IPS DF 6.9 (cell line): Measurements from ENCODE around the gene TRIP10.
A peak's percentile ranks its signal among the peaks of the same experiment; 100 is the strongest.

Experiments used
- DNase-seq: peaks from one replicate; pipeline ENCODE4 v3.0.0-alpha.2; 2013; ENCODE audit warnings: low read depth, low spot score
- H3K27ac ChIP-seq: one replicate; pipeline ENCODE4 v1.5.1; 2013; ENCODE audit warnings: low read length, control low read depth
- H3K27me3 ChIP-seq: 2 replicates; pipeline ENCODE4 v1.6.1; 2013; ENCODE audit warnings: mild to moderate bottlenecking, low read length; ENCODE audit not compliant: control insufficient read depth, insufficient read depth
- H3K36me3 ChIP-seq: 2 replicates; pipeline ENCODE4 v1.6.1; 2013; ENCODE audit warnings: low read length; ENCODE audit not compliant: control insufficient read depth, insufficient read depth
- H3K4me1 ChIP-seq: 2 replicates; pipeline ENCODE4 v1.6.1; 2013; ENCODE audit warnings: low read length; ENCODE audit not compliant: control insufficient read depth, insufficient read depth
- H3K4me3 ChIP-seq: 2 replicates; pipeline ENCODE4 v1.5.1; 2013; ENCODE audit warnings: mild to moderate bottlenecking, low read length
- H3K9me3 ChIP-seq: 2 replicates; pipeline ENCODE4 v1.6.1; 2013; ENCODE audit warnings: low read length, inconsistent platforms; ENCODE audit not compliant: control insufficient read depth, insufficient read depth
- WGBS: extraction: QIAGEN DNeasy Blood & Tissue Kit; methylation state at CpG from one replicate; pipeline ENCODE4 v1.1.7; 2013; ENCODE audit warnings: mixed read lengths, missing lambda C conversion rate; ENCODE audit not compliant: insufficient read length, insufficient coverage; 5-methylcytosine and 5-hydroxymethylcytosine counted together

The TRIP10 gene

DNA sequence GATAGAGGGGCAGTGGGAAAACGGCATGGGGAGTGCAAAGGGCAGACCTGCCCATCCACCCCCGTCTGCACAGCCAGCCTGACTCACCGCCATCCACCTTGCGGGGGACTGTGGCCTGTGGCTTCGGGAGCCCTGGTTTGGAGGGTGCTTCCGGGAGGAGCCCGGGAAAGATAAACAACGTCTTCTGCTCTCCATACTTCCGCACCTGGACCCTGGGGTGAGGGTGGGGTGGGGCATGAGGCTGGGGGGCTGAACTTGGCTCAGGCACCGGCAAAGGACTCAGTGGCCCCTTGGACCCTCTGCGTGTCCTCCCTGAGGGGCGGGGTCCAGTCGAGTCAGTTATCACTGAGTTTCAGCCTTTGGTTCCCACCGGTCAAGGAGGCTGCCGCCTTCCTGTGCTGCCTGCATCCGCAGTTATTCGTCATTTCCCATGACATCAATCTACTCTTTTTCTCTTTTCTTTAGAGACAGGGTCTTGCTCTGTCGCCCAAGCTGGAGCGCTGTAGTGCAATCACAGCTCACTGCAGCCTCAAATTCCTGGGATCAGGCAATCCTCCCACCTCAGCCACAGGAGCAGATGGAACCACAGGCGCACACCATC is 5.3 kb upstream of the TRIP10 start:
- WGBS, result no CpG with 5 or more reads among the region's 20 CpGs
- H3K36me3 ChIP-seq, result peaks cover 7% of the 10 kb centered on the region
- H3K27ac ChIP-seq, result no peak overlapping the region
- H3K4me3 ChIP-seq, result no peak overlapping the region
- H3K27me3 ChIP-seq, result no peaks in the 10 kb centered on the region
- no peaks in the 10 kb centered on the region for H3K9me3 ChIP-seq
- peaks cover 6% of the 10 kb centered on the region for H3K4me1 ChIP-seq
- no peak for DNase-seq

DNA sequence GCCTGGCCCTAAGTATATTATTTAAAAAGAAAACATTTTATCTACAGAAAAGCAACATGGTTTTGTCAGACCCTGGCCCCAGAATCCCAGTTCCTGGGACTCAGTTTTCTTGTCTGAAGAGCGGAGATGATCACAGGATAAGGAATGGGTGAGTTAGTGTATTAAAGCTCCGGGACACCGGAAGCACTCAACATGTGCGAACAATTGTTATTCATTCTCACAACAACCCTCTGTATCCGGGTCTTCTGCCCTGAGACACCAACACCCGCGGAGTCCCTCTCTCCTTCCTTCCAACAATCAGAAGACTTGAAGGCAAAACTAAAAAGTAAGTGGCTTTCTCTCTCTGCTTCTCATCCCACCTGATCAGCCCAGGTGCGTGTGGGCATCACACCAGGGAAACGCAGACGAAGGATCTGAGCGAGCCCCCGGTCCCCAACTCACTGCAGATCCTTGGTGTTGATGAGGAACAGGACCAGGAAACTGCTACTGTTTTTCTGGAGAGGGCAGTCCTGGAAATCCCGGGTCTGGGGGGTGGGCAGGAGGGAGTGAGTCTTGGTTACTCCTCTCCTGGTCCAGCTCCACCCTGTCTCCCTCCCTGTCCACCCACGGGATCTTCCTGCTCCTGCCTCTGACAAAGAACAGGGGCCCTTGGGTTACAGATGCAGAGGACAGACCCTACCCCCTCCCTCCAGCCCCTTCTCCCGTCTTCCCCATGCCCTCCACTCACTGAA is 4.1 kb upstream of the TRIP10 start:
- Histone ChIP-seq H3K4me1 (peaks cover 6% of the 10 kb centered on the region), H3K9me3 (no peaks in the 10 kb centered on the region), H3K27me3 (no peaks in the 10 kb centered on the region), H3K36me3 (peaks cover 7% of the 10 kb centered on the region), H3K27ac (no peak overlapping the region), H3K4me3 (no peak overlapping the region)
- no peak for DNase-seq
- no CpG with 5 or more reads among the region's 15 CpGs for WGBS

DNA sequence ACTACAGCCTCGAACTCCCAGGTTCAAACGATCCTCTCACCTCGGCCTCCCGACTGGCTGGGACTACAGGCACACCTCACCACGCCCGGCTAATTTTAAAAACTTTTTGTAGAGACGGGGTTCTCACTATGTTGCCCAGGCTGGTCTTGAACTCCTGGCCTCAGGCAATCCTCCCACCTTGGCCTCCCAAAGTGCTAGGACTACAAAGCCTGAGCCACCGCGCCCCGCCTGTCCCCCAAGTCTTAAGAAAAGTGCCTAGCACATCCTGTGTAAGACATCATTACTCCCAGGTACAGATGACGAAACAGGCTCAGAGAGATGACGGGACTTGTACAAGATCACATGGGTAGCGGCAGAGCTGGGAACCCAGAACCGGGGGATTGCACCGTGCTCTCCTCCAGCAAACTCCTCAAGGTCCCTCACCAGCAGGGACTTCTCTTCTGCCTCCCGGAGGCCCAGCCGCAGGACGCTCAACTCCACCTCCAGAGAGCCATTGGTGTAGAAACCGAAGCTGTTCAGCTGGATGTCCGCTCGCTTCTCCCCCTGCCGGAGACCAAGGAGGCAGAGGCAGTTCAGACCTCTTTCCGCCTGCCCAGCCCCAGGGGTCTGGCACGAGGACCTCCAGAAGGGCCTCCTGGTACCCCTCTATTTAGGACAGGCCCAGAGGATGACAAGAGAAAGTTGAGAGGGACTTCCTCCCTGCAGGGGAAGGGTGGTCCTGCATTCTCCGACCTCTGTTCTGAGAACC is 3.1 kb upstream of the TRIP10 start:
- no peaks in the 10 kb centered on the region for H3K9me3 ChIP-seq
- H3K27me3 ChIP-seq, result no peaks in the 10 kb centered on the region
- no CpG with 5 or more reads among the region's 25 CpGs for WGBS
- peak overlapping the region; percentile 67 for H3K4me3 ChIP-seq
- DNase-seq, result no peak
- no peak overlapping the region for H3K27ac ChIP-seq
- peaks cover 6% of the 10 kb centered on the region; the same call in 1 of the 2 replicates for H3K4me1 ChIP-seq
- H3K36me3 ChIP-seq, result peaks cover 5% of the 10 kb centered on the region

DNA sequence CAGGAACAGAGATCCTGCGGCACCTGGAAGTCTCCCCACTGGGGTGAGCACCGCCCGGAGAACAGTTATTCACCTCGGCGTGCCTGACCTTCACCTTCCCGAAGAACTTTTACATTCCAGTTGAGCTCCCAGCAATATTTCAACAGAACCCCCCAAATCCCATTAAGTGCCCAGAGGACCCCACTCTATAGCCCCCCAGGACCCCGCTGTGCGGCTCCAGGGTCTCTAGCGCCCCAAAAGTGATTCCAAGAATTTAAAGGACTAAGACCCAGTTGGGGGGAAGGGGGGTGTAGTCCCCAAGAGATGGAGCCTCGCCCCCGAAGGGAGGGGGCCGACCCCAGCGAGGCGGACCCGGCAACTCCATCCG is 2.6 kb upstream of the TRIP10 start:
- Histone ChIP-seq H3K27me3 (no peaks in the 10 kb centered on the region), H3K9me3 (no peaks in the 10 kb centered on the region), H3K4me1 (peaks cover 6% of the 10 kb centered on the region; the same call in 1 of the 2 replicates), H3K4me3 (peak overlapping the region; percentile 67), H3K27ac (no peak overlapping the region), H3K36me3 (peaks cover 2% of the 10 kb centered on the region)
- no CpG with 5 or more reads among the region's 16 CpGs for WGBS
- DNase-seq, result no peak

DNA sequence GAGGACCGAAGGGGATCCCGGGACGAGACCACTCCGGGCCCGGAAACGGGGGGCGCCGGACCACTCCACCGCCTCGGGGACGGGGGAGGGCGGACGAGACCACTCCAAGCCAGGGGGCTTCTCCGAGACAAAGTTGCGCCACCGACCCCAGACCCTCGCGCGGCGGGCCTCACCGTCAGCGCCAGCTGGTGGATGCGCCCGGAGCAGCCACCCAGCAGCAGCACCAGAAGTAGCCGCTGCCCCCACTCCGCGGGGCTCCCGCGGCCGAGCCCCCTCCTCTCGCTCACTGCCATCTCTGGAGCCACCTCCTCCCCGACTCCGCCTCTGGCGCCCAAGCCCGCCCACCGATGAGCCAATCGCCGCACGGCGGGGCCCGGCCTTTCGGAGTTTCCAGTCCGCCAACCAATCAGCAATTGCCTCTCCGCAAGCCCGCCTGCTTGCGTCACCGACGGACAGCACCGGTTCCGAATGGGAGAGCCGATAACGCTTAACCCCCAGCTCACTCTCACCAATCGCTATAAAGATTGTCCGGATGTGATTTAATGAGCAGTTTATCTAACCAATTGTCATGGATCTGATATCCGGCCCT is 2.1 kb upstream of the TRIP10 start, which contains the start of gene GPR108:
Gene GPR108, minus strand, starts transcription at position 297 of the 589 bp plus-strand sequence. Its CDS starts 4 bp downstream, at position 293.
- no CpG with 5 or more reads among the region's 55 CpGs for WGBS
- no peaks in the 10 kb centered on the region for H3K9me3 ChIP-seq
- H3K36me3 ChIP-seq, result no peaks in the 10 kb centered on the region
- DNase-seq, result peak; percentile 99
- peak within 1 kb of the TSS; percentile 67 for H3K4me3 ChIP-seq
- H3K27ac ChIP-seq, result no peak within 1 kb of the TSS
- peaks cover 6% of the 10 kb centered on the region; the same call in 1 of the 2 replicates for H3K4me1 ChIP-seq
- H3K27me3 ChIP-seq, result no peaks in the 10 kb centered on the region

DNA sequence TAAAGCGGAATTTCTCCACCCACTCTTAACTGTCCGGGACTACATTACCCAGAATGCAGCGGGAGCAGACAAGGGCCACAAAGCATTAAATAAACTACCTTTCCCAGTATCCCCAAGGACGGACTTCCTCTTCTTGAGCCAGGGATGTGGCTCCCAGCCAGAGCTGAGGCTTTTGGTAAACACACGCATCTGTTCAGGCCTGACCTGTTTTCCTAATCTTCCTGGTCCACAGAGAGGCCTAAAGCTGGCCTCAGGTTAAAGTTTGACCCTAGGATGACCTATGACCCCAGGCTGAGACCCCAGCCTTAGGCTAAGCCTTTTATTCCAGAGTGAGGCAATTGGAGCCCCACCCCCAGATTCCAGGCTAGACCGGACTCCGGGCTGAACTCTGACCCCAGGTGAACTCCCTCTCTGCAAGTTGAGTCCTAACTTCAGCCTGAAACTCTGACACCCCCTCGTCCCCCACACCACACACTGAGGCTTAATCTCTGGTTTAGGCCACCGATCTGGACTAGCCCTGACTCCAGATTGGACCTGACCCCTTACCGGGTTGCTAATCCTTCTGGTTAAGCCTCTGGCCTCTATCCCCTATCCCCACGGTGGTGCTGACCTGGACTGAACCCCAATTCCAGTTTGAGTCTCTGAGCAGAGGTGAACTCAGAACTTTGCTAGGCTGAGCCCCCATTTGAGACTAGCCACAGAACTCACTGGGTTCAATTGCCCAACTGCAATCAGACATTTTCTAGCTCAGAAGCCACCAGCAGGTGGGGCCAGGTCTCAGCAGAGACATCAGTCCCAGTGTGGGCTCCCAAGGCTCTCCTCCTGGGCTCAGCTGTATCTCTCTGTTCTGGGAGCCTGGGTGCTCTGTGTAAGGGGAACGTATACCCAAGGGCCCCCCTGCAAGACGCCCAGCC is 1.4 kb upstream of the TRIP10 start:
- Histone ChIP-seq H3K9me3 (no peaks in the 10 kb centered on the region), H3K27me3 (no peaks in the 10 kb centered on the region), H3K4me3 (no peak overlapping the region; the same call in 1 of the 2 replicates), H3K36me3 (no peaks in the 10 kb centered on the region), H3K4me1 (peaks cover 6% of the 10 kb centered on the region; the same call in 1 of the 2 replicates), H3K27ac (no peak overlapping the region)
- no CpG with 5 or more reads among the region's 13 CpGs for WGBS
- no peak for DNase-seq

DNA sequence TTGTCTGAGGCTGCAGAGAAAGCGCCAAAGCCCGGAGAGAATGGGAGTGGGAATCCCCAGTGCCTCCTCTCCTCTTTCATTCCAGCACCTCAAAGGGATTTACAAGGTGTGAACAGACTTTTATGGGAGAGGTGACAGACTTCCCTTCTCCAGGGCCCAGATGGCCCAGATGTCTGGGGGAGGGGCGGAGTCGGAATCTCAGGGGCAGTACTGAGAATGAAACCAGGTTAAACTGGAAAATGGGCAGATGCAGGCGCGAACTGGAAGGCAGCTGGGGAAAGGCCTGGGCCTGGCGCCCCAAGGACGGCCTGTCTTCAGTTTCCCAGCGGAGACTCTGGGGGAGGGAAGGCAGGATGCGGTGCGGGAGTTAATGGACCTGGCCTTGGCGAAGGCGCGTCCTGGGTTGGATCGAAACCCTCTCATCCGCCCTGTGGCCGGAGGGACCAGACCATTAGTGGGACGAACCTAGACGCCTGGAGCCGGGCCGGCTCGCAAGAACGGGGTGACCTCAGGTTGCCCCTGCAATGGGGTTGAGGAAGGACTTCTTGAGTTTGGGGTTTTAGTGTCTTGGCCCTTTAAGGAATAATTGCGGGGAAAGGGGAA is 592 bp upstream of the TRIP10 start:
- Histone ChIP-seq H3K36me3 (no peaks in the 10 kb centered on the region; the same call in 1 of the 2 replicates), H3K4me1 (peaks cover 6% of the 10 kb centered on the region), H3K9me3 (no peaks in the 10 kb centered on the region), H3K27ac (no peak overlapping the region), H3K27me3 (no peaks in the 10 kb centered on the region), H3K4me3 (peak overlapping the region; percentile 18; the same call in 1 of the 2 replicates)
- DNase-seq, result no peak
- WGBS, result no CpG with 5 or more reads among the region's 24 CpGs

DNA sequence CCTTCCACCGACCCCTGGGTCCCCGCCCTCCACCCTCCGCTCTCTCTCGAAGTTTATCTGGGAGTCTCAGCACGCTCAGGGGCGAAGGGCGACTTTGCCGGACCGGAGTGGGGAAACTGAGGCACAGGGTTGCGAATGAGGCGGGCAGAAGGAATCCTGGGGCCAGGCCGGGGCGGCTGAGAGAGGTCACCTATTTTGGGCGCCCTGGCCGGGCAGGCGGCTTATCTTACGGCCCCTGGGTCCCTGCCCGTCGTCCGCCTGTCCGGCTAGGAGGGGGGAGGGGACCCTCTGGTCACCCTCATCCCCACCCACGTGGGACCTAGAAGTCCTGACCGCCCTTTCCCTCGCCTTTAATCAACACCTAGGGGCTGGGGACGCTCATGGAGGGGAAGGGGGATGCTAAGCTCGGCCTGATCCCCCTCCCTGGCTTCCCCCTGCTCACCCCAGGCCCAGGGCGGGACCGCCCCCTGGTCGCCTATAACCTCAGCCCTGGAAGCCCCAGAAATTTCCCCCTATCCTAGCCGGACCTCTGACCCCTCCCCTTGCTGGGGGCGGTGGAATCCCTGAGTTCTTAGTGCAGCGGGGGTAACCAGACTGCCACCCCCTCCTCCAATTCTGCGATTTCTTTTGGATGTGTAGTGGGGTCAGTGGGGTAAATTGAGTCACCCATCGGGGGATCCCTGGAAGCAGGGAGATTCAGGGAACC is 556 bp downstream of the TRIP10 start:
- Histone ChIP-seq H3K4me1 (peaks cover 6% of the 10 kb centered on the region), H3K4me3 (peak overlapping the region; percentile 80), H3K36me3 (peaks cover 6% of the 10 kb centered on the region; the same call in 1 of the 2 replicates), H3K9me3 (no peaks in the 10 kb centered on the region), H3K27ac (no peak overlapping the region), H3K27me3 (no peaks in the 10 kb centered on the region)
- DNase-seq, result no peak
- no CpG with 5 or more reads among the region's 34 CpGs for WGBS
